ENCODE measurements around the gene MAP3K21.

MAP3K21 gene

DNA sequence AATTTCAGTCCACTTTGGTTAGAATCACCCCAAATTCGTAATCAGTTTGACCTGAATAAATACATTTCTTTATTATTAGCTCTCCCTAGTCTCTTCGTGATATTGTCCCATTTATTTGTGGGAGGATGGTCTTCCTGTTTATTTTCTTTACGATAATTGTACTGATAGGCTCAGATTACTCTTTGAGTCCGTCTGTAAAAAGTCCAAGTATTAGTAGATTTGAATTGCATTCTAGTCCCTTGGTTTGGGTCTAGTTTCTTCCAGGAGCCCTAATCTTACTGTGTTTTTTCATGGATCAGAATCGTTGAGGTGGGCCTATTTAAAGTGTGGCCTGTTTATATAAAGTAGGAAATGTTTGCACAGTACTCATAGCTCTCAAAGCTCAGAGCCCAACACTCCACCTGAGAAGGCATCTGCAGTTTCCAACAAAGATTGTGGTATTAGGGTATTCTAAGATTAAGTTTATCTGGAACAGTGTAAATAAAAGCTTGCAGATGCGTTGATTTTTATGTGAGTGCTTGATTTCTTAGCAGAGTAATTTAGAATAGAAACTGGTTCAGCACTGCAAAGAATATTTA, 33.1 kb downstream of the MAP3K21 start:
- no peak for DNase-seq

DNA sequence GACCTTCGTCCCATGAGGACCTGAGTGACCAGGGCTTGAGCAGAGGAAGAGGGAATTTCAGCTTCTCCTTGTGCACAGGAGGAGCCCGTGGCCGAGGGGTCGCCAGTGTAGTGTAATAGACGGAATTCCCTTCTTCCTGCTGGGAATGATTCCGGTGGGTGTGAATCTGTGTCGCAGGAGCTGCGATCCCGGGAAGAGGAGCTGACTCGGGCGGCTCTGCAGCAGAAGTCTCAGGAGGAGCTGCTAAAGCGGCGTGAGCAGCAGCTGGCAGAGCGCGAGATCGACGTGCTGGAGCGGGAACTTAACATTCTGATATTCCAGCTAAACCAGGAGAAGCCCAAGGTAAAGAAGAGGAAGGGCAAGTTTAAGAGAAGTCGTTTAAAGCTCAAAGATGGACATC, 34.4 kb downstream of the MAP3K21 start:
- no peak for DNase-seq

DNA sequence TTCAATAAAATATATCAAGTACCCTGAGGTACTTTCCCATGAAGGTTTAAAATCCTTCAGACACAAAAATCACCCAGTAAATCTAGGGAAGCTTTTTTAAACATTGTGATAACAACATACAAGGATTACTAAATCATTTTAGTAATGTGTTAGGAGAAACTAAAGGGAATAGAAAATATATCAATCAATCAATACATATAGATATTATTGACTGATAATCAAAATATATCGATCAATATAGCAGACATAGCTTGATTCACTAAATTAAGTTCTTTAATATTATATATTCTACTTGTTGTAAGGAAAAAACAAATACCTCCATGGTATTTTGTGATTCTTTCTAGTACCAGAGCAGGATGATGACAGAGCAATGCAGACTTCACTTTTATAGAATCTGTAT, 35.2 kb downstream of the MAP3K21 start:
- DNase-seq: no peak

DNA sequence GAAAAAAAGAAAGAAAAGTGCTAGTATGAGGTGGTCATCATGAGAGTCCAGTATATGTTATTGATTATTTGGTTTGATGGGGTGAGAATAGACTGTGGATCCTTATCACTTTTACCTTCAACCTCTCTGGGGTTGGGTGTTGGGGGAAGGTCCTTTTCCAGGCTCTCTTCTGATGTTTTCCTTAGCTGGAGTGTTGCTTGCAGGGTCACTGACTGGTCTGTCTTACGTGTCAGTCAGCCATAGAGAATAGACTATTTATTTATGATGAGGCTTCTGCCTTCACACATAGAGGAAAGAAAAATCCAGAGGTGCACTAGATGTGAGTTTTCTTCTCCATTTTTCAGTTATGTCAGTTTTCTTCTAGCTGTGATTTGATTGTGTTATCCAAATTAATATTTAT, 36.5 kb downstream of the MAP3K21 start:
- DNase-seq: no peak

DNA sequence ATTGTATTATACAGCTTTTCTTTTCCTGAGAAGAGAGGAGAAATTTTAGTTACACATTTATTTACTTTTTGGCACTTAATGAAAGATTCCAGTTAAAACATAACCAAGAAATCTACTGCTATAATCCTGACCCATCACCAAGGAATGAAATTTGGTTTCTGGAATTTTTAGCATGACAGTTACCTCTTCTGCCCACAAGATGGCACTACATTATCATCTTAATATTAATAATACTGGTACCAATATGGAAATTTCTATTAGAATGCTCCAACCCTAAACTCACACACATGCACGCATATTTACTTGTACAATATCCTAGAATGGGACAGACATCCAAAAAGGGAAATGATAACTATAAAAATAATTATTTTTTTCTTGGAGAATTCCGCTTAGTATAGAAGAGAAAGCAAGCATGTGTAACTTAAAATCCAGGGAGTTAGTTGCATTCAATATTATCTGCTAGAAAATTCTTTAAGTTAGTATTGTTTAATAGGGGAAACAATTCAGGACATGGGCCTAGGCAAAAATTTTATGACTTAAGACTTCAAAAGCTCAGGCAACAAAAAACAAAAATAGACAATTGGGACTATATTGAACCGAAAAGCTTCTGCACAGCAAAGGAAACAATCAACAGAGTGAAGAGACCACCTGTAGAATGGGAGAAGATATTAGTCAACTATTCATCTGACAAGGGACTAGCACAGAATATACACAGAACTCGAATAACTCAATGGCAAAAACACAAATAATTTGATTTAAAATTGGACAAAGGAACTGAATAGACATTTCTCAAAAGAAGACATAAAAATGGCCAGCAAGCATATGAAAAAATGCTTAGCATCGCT, 37.4 kb downstream of the MAP3K21 start:
- DNase-seq: peak; percentile 26

DNA sequence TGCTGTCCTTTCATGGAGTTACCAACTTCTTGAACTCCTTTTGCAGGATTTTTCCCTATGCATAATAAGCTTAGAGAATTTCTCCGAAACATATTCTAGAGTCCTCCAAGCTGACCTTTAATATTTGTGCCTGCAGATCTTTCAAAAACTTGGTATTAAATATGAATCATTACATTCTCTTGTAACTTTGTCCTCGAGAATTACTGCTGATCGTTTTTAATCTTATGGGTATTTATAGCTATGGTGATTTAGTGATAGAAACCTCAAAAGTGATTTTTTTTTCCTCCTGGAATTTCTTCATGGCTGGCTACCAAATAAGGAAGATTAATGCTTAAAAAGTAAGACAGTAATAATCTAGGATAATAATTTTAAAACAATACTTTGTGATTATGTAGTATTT, 39.1 kb downstream of the MAP3K21 start:
- no peak for DNase-seq

DNA sequence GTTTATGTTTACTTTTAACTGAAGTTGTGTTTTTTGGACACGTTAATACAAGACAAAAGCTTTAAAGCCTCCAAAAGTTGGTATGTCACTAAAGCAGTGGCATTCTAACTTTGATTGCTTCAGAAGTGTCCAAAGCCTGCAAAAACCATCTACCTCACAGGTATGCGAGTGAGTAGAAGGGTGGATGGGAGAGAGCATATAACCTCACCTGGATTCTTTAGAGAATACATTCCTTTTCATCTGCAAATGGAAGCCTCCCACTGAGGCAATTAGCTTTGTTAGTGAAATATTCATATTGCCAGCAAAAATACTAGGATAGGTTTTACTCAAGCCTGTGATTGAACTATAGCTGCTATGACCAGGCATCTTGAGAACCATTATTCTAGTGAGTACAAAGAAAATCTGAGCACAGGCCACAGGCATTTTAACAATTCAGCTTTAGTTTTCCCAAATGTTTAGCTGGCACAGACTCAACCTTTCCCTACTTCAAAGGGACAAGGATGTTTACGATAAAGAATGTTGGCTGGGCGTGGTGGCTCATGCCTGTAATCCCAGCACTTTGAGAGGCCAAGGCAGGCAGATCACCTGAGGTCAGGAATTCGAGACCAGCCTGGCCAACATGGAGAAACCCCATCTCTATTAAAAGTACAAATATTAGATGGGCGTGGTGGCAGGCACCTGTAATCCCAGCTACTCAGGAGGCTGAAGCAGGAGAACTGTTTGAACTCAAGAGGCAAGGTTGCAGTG, 39.7 kb downstream of the MAP3K21 start:
- DNase-seq: no peak

DNA sequence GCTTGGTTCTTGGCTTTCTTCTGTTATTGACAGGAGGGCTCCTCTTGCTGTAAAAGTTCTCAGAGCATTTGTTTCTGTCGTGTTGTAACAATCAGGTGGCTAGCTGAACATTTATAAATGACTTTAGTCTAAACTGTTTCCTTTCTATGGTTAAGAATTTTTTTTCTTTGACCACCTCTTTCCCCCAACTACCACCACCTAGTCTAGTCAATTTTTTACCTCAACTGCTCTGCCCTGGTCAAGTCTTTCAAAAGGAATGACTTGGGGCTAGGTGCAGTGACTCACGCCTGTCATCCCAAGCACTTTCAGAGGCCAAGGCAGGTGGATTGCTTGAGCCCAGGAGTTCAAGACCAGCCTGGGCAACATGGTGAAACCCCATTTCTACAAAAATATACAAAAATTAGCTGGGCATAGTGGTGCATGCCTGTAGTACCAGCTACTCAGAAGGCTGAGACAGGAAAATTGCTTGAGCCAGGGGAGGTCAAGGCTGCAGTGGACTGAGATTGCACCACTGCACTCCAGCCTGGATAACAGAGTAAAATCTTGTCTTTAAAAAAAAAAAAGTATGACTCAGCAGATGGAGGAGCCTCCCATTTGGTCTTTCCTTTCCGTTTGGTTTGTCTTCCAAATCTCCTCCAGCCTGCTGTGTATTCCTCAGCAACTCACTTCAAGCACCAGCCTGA, 40.7 kb downstream of the MAP3K21 start:
- no peak for DNase-seq

DNA sequence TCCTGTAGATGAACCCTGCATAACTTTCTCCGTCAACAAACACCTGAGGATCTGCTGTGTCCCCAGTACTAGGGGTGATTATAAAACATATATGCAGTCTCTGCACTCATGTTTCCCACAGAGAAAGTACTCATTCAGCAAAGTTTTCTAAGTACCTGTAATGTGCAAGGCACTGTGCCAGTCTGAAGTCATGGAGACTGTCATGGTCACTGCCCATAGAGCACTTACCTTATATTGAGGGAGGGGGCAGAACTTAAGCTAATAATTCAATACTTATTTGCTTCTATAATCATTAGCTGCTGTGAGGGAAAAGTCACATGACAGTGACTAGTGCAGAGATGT, 41.2 kb downstream of the MAP3K21 start:
- peak; percentile 64 for DNase-seq

DNA sequence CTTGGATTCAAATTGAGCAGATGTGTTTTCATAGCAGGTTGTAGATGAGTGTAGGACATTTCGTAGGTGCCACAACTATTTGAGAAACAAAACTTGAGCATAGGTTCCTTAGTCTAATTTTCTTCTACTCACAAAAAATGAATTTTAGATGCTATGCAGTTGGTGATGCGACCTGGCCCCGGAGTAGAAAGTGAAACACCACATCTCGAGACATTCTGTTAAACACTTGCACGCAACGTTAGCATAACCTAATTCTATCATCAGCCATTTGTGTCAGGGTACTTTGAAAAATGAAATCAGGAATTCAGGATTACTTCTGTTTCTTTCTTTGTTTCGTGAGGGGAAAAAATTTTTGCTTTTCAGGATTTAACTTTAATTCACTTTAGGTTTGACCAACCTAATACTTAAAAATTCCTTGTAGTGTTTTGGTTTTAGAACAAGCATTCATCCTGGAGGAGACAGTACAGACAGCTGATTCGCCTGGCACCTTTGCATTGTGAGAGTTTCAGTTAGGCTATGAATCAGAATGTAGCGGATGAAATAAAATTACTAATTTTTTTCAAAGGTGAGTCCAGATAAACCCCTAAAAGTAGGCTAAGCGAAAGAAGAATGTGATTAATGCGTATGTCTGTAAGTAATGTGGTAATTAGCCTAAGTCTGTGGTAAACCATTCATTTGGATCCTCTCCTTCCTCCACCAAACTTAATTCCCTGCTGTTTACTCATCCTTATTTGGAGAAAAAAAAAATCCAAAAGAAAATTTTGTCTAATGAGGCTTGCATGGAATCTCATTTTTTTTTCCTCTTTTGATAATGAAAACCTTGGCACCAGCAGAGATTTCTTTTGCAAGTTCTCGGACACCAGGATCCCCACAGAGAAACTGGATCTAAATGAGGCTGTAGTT, 44.9 kb downstream of the MAP3K21 start:
- DNase-seq: no peak

DNA sequence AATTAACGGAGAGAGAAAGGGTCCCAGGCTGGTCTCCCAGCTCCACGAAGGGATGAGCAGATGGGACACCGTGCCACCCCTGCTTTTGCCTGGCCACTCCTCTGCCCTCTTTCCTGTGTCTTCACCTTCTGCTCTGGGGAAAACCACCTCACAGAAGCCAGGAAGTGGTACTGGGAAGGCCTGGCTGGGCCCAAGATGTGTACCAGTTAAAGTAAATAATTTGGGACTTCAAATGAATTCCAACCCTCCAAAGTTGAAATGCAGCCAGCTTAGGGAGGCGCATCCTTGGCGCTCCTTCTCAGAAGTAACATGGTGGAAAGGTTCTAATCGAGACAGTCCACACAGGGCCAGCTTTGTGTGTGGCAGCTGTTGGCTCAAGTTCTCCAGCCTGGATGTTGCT, 45.7 kb downstream of the MAP3K21 start:
- DNase-seq: no peak

DNA sequence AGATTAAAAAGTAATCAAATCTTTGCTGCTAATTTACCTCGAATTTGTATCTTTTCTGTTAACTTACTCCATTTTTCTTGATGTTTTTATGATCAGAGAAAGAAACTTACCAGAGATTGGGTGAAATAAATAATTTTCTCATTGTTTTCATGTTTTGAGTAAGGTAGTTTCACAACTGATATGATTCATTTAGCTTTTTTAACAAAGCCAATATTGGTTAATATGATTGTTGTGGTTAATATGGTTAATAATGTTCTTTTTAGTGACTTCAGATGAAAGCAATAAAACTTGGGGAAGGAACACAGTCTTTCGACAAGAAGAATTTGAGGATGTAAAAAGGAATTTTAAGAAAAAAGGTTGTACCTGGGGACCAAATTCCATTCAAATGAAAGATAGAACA, 48.1 kb downstream of the MAP3K21 start:
- DNase-seq: no peak

DNA sequence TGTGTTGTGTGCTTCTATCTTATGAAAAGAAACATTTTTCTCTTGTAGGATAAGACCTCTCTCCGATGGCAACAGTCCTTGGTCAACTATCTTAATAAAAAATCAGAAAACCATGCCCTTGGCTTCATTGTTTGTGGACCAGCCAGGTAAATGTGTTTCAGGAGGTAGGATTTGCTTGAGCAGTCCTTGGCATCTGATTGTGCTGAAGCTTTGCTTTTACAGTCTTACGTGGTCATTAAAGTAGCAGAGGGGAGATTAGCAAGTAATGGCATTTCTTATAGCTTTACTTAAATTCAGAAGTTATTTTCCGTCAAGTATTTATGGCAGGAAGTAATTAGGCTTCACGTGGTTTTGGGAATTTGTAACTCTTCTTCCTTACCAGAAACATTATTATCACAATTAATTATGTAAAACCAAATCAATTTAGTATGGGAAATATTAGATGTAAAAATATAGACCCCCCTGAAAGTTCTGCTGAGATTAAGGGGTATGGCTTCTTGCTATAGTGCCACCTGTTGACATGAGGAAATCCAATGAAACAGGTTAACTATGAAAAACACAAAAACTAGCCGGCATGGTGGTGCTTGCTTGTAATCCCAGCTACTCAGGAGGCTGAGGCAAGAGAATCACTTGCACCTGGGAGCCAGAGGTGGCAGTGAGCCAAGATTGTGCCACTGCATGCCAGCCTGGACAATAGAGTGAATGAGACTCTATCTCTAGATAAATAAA, 49.0 kb downstream of the MAP3K21 start:
- DNase-seq: peak; percentile 17

DNA sequence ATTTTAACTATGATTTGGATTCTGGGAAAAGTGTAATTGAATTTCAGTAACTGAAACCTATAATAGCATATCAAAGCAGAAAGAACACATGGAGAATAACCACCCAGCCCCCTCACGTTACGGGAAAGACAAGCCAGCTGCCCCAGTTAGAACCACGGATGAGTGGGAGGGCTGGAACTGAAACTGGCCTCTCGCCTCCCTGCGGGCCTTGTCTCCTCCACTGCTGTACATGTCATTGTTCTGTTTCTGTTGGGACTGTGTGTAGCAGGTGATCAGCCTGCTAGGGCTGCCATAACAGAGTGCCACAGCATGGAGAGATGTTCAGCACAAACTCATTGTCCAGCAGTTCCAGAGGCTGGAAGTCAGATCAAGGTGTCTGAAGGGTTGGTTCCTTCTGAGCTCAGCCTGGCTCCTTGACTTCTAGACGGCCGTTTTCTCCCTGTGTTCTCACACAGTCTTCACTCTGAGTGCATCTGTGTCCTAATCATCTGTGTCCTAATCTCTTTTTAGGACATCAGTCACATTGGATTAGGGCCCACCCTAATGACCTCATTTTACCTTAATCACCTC, 52.4 kb downstream of the MAP3K21 start:
- DNase-seq: no peak

DNA sequence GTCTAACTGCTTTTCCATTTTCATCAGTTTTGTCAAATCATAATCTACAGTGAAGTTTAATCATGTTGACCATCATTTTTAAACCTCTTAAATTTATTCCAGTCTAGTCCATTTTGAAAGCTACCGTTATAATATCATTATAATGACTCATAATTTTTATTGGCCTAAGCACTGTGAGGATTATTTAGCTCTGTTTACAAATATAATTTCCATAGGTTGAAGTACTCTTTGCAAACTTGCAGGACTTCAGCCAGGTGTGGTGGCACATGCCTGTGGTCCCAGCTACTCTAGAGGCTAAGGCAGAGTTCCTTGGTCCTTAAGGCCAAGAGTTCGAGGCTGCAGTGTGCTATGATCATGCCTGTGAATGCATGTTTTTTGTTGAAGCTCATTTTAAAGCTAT, 54.3 kb downstream of the MAP3K21 start:
- DNase-seq: no peak

DNA sequence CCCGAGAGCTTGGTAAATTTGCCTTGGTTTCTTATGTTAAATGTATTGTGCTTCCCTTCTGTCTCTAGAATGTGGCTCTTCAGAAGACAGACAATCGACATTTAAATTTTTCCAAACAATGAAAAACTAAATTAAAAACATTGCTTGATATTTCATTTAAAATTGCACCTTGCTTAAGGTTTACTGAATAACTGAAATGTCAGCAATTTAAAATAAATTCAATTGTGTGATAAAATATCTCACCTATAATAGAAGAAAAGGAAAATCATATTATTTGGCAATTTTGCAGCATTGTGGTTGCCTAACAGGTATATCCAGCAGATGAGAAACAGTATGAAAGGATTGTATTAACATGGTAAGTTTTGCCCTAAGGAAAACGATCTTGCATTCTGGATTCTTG, 56.5 kb downstream of the MAP3K21 start:
- no peak for DNase-seq

DNA sequence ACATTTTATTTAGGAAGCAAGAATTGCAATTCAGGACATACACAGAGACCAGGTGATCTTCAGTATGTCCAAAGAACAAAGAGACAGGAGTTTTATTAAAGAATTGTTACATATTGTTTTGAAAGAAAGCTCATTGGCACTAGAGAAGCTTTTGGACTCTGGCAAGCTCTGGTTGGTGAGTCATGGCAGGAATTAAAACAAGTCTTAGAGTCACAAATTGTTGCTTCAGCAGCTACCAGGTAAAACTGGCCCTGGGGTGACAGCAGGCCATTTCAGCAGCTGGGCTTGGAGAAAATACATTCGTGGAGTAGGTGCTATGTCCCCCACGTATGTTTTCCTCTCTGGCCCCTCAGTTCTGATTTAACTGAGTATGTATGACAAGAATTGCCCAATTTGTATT, 58.8 kb downstream of the MAP3K21 start:
- no peak for DNase-seq

DNA sequence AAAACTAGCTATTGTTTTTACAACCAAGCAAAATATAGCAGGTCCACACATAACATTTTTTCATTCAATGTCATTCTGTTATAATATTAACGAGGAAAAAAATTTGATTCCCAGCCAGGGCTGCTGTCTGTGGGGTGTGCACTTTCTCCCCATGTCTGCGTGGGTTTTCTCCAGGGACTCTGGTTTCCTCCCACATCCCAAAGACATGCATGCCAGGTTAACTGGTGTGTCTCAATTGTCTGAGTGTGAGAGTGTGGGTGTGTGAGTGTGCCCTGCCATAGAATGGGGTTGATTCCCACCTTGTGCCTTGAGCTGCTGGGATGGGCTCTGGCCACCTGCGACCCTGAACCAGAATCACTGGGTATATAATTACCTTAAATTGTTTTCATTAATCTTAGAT, 60.1 kb downstream of the MAP3K21 start:
- no peak for DNase-seq

DNA sequence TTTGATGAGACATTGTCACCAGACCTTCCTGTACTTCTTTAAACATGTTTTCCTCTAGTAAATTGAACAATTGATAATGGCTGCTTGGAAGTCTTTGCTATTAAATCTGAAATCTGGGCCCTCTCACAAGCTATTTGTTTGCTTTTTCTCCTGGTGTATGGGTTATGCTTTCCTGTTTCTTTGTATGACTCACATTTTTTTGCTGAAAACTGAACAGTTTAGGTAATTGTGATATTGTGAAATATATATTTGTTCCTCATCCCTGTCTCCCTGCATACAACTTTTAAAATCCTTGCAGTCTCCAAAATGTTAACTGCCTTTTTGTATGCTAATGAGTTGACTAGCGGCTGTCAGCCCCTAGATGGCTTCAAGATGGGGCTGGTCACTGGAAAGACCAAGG, 61.6 kb downstream of the MAP3K21 start:
- no peak for DNase-seq

DNA sequence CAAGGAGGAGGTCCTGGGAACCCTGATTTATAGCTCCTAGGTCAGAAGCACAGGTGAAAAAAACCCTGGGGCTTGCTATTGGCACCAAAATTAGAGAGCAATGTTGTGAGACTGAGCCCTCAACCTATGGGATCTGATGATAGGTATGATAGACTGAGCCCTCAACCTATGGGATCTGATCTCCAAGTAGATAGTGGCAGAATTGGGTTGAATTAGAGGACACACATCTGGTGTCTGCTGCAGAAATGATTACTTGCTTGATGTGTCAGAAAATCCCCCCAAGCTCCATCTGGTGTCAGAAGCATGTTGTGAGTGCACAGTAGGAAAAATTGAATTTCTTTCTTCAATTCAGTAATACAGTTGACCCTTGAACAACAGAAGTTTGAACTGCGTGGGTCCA, 62.4 kb downstream of the MAP3K21 start:
- no peak for DNase-seq

Measured in RPMI8226 (cell line).